Keratinocyte (primary cell): Measurements from ENCODE around the gene FGD4. TPM values are rescaled to one million over a fixed set of nuclear protein-coding genes. Genes with fewer than 3 reads are reported as not detected.

ENCODE experiments used
- DNase-seq: peaks from one replicate; pipeline ENCODE4 v3.0.0-alpha.2; 2011; ENCODE audit warnings: low read depth, missing footprints, low spot score
- FAIRE-seq: peaks from 2 replicates; lab custom pipeline; 2011; peaks lifted over from hg19 to GRCh38; lab: Jason Lieb, UNC
- H2AFZ ChIP-seq: 2 replicates; pipeline ENCODE4 v1.6.0; 2012; ENCODE audit warnings: low read length, control low read depth, inconsistent platforms; ENCODE audit not compliant: control insufficient read depth
- H3K27ac ChIP-seq: 2 replicates; pipeline ENCODE4 v1.5.1; 2011; ENCODE audit warnings: low read length; ENCODE audit not compliant: control insufficient read depth, insufficient read depth
- H3K27me3 ChIP-seq: 3 replicates; pipeline ENCODE4 v1.6.0; 2011; ENCODE audit warnings: low read length; ENCODE audit not compliant: control insufficient read depth, insufficient read depth; ENCODE audit errors: extremely low read depth
- H3K36me3 ChIP-seq, 2 experiments: 2 replicates in 1 of 2; 3 replicates in 1 of 2; pipeline ENCODE4 v1.5.1; 2011; ENCODE audit warnings: low read length in 2 of 2, mild to moderate bottlenecking in 1 of 2; ENCODE audit not compliant: control insufficient read depth in 2 of 2, insufficient read depth in 2 of 2; ENCODE audit errors: extremely low read depth in 1 of 2
- H3K4me1 ChIP-seq: 3 replicates; pipeline ENCODE4 v1.5.1; 2011; ENCODE audit warnings: low read length; ENCODE audit not compliant: control insufficient read depth, insufficient read depth; ENCODE audit errors: extremely low read depth
- H3K4me2 ChIP-seq: 3 replicates; pipeline ENCODE4 v1.6.0; 2011; ENCODE audit warnings: low read depth, low read length; ENCODE audit not compliant: control insufficient read depth, insufficient read depth; ENCODE audit errors: extremely low read depth
- H3K4me3 ChIP-seq, 3 experiments: fragments of 200-600 bp in 1 of 3; sonication (generic) in 1 of 3; 2 replicates in 2 of 3; 3 replicates in 1 of 3; pipeline ENCODE4 v1.5.1; 2011 to 2016; ENCODE audit warnings: low read length in 3 of 3, mild to moderate bottlenecking in 3 of 3, control low read depth in 2 of 3, inconsistent platforms in 1 of 3, low read depth in 1 of 3, mixed read lengths in 1 of 3, mixed run types in 1 of 3, moderate library complexity in 1 of 3; ENCODE audit not compliant: control insufficient read depth in 2 of 3, insufficient read depth in 2 of 3; ENCODE audit errors: extremely low read depth in 1 of 3
- H3K79me2 ChIP-seq: 2 replicates; pipeline ENCODE4 v1.6.0; 2012; ENCODE audit warnings: low read length; ENCODE audit not compliant: control insufficient read depth, insufficient read depth
- H3K9ac ChIP-seq: 3 replicates; pipeline ENCODE4 v1.6.0; 2011; ENCODE audit warnings: low read length; ENCODE audit not compliant: control insufficient read depth, insufficient read depth; ENCODE audit errors: extremely low read depth
- H3K9me1 ChIP-seq: 3 replicates; pipeline ENCODE4 v1.6.0; 2011; ENCODE audit warnings: low read length; ENCODE audit not compliant: control insufficient read depth, insufficient read depth; ENCODE audit errors: extremely low read depth
- H3K9me3 ChIP-seq: 2 replicates; pipeline ENCODE4 v1.5.1; 2012; ENCODE audit warnings: low read depth, low read length; ENCODE audit not compliant: control insufficient read depth
- H4K20me1 ChIP-seq: 3 replicates; pipeline ENCODE4 v1.6.0; 2011; ENCODE audit warnings: low read length; ENCODE audit not compliant: control insufficient read depth, insufficient read depth; ENCODE audit errors: extremely low read depth
- CTCF ChIP-seq, 3 experiments: IDR thresholded peaks in 1 of 3; conservative IDR thresholded peaks in 1 of 3; optimal IDR thresholded peaks in 1 of 3; 2 replicates in 2 of 3; 3 replicates in 1 of 3; pipeline versions ENCODE3 to v1.5.1; 2011; ENCODE audit warnings: low read length in 3 of 3, mild to moderate bottlenecking in 3 of 3, moderate library complexity in 2 of 3, control low read depth in 1 of 3, inconsistent platforms in 1 of 3; ENCODE audit not compliant: insufficient read depth in 2 of 3; ENCODE audit errors: extremely low read depth in 1 of 3
- EZH2 ChIP-seq: IDR thresholded peaks from one replicate; pipeline ENCODE4 v1.6.1; 2012; ENCODE audit warnings: inconsistent platforms, mild to moderate bottlenecking, low read length, moderate library complexity
- dilution Hi-C: fragments of 300-500 bp; cut with MboI; formaldehyde crosslinking; loops from one replicate; pipeline ENCODE4 v1.7.0; 2020; ENCODE audit warnings: low sequenced_read_pairs; ENCODE audit not compliant: extremely low pct_ligation_motif_present
- polyA plus RNA-seq, 5 experiments: library from polyadenylated mRNA; depleted of rRNA in 3 of 5; stranded (reverse) in 3 of 5; stranded (forward) in 1 of 5; unstranded in 1 of 5; fragments of >200 nt; gene quantifications; 1 replicate in 1 of 5; 2 replicates in 3 of 5; 3 replicates in 1 of 5; pipeline versions ENCODE4 v1.2.1 to v1.2.3, GENCODE V29; 2011 to 2012; ENCODE audit warnings: missing spikeins in 2 of 5, low read depth in 1 of 5, low replicate concordance in 1 of 5

The FGD4 gene
- polyA plus RNA-seq, 1 donor (not counting 4 experiments of a cell fraction or from before 2014, with no cell fraction given): 10.5 TPM

DNA sequence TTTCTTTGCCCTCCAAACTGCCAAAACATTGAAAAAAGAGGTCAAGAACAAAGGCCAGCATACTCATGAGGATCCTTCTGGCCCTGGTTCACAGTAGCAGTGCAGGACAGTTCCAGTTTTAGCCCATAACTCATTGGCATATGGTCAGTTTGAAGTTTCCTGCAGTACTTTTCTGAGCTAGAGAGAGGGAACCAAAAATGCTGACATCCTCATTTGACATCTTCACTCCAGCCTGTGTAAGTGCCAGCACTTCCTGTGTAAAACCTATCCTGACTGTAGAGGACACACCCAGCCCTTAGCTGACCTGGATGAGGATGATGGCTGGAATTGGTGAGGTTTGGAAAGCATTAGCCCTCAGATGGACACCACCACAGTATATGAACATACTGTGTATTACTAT lies 84.1 kb downstream of the FGD4 start:
- TF ChIP-seq EZH2 (no peak), CTCF (optimal IDR thresholded peaks at IDR 0.05 in 1 of 3, IDR thresholded peaks at IDR 0.05 in 1 of 3, conservative IDR thresholded peaks at IDR 0.05 in 1 of 3; ENCODE audit: extremely low read depth in 1 of 3, insufficient read depth in 2 of 3, low read length in 3 of 3) (no peak)
- Histone ChIP-seq H3K27me3 (no peaks in the 10 kb centered on the region), H3K79me2 (peaks cover 2% of the 10 kb centered on the region), H3K4me3 (no peak overlapping the region), H4K20me1 (no peaks in the 10 kb centered on the region), H3K36me3 (peaks cover 0 to 3% of the 10 kb centered on the region in 2 experiments), H3K4me1 (peaks cover 9% of the 10 kb centered on the region), H3K9me3 (no peaks in the 10 kb centered on the region), H3K9me1 (no peaks in the 10 kb centered on the region), H2AFZ (no peak overlapping the region), H3K27ac (no peak overlapping the region), H3K9ac (no peak overlapping the region), H3K4me2 (no peak overlapping the region)
- FAIRE-seq (peak; percentile 39), DNase-seq (no peak)
- dilution Hi-C loops: no loop called here

GRCh38 chr12:32483993-32484392 lies 84.6 kb downstream of the FGD4 start:
- H3K4me1 ChIP-seq: peaks cover 9% of the 10 kb centered on the region

More at GRCh38 chr12:32483993-32484392, 84.6 kb downstream of the FGD4 start:
- H3K79me2 ChIP-seq: peaks cover 2% of the 10 kb centered on the region
- H3K9me1 ChIP-seq: no peaks in the 10 kb centered on the region
- H3K27ac ChIP-seq: no peak overlapping the region
- FAIRE-seq (no peak), DNase-seq (no peak)
- H3K4me3 ChIP-seq: no peak overlapping the region
- H3K27me3 ChIP-seq: no peaks in the 10 kb centered on the region
- no peak overlapping the region for H3K4me2 ChIP-seq
- TF ChIP-seq CTCF (optimal IDR thresholded peaks at IDR 0.05 in 1 of 3, IDR thresholded peaks at IDR 0.05 in 1 of 3, conservative IDR thresholded peaks at IDR 0.05 in 1 of 3; ENCODE audit: extremely low read depth in 1 of 3, insufficient read depth in 2 of 3, low read length in 3 of 3): no peak
- TF ChIP-seq EZH2: no peak
- no peaks in the 10 kb centered on the region for H4K20me1 ChIP-seq
- no peaks in the 10 kb centered on the region for H3K36me3 ChIP-seq
- H3K9me3 ChIP-seq: no peaks in the 10 kb centered on the region
- no peak overlapping the region for H2AFZ ChIP-seq
- no peak overlapping the region for H3K9ac ChIP-seq
- dilution Hi-C loops: no loop called here
